Medulla oblongata (tissue), 1 donor: ENCODE results near the gene DGCR6L.
"Not testable (repeated sequence)": the region's sequence is repeated elsewhere in the genome, so short reads cannot be mapped to it uniquely, and the experiment has no call there.

Experiments used
- DNase-seq: peaks from one replicate; pipeline ENCODE4 v3.0.0-alpha.2; 2015; ENCODE audit errors: extremely low spot score

DGCR6L gene

GRCh38 chr22:20308806-20309650, 10.8 kb downstream of the DGCR6L start:
- not testable (repeated sequence) for DNase-seq

- DNase-seq, result not testable (repeated sequence)
Observed at GRCh38 chr22:20307448-20308447, 12.1 kb downstream of the DGCR6L start.

DNA sequence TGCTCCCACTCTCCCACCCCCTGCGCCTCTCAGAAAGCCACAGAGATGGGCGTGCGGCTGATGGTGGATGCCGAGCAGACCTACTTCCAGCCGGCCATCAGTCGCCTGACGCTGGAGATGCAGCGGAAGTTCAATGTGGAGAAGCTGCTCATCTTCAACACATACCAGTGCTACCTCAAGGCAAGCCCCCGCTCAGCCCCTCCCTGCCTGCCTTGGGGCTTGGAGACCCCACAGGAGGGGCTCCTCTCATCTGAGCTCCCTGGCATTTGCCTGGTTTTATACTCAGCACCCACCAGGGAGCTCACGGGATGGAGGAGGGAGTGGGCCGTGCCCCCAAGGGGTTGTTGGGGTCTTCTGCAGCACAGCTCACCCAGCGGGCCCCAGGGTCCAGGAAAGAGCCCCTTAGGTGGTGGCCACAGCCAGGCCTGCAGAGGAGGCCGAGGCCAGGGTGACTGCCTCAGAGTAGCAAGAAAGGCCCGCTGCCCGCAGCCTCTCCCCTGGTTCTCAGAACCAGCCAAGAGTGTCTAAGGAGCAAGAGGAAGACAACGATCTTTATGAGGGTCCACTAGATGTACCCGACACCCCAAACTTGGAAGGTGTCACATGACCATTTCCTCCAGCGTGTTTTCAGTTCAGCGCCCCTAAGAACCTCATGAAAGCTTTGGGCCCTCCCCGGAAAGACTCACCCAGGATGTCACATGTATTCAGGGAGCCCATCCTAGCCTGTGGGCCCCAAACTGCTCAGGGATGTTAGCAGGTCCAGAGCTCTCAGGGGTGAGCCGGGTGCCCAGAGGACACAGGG, 13.0 kb downstream of the DGCR6L start:
- not testable (repeated sequence) for DNase-seq

- no peak for DNase-seq
Observed at GRCh38 chr22:20305894-20306645, 13.8 kb downstream of the DGCR6L start.

DNA sequence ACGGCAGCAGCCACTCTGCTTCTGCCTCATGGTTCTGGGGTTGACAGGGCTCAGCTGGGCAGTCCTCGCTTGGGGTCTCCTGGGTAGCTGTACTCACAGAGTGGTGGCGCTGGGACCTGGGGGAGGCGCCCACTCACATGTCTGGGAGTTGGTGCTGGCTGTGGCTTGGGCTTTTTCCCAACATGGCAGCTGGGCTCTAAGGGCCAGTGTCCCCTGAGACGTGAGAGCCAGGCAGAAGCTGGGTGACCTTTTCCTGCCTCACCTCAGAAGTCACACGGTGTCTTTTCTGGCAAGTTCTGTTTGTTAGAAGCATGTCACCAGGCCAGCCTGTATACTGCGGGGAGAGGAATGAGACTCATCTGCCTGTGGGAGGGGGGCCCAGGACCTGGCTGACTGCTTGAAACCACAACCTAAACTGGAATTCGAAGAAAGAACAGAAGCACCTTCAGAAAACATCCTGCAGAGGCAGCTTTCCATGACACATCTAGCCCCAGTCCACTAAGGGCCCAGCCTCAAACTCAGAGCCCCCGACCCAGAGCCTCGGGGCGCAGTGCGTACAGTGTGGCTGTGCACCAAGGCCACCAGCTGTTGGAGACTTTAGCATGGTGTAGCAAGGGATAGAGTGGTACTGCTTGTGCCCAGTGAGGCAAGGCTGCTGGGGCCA, 14.5 kb downstream of the DGCR6L start:
- DNase-seq, result not testable (repeated sequence)

DNA sequence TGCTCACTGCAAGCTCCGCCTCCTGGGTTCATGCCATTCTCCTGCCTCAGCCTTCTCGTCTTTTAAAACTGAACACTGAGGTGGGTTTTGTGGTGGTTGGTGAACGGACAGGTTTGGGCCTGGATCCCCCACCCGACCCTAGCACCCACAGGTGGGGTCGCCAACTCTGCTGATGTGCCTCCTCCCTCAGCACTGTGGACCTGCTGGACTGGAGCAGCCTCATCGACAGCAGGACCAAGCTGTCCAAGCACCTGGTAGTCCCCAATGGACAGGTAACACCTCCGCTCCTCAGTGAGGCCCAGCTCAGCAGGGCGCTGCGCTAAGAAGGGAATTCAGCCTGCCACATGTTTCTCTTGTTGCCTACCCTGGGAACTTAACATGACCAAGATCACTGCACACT, 15.2 kb downstream of the DGCR6L start:
- no peak for DNase-seq

DNA sequence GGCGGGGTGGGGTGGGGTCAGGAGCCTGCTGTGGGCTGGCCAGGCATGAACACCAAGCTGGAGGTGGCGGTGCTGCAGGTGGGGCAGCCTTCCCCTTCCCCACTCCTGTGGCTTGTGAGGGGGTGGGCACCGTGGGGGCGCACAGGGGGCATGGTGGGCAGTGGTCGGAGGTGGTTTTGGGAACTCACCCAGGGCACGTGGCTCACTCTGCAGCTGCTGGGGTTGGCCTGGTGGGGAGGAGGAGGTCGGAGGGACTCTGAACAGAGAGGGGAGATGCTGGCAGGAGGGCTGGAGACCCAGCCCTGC, 16.7 kb downstream of the DGCR6L start:
- not testable (repeated sequence) for DNase-seq

- no peak for DNase-seq
Observed at GRCh38 chr22:20302438-20303228, 17.2 kb downstream of the DGCR6L start.

GRCh38 chr22:20299746-20300136, 20.1 kb downstream of the DGCR6L start:
- no peak for DNase-seq

- DNase-seq, result peak; percentile 57
Observed at GRCh38 chr22:20298803-20299745, 20.8 kb downstream of the DGCR6L start.

DNA sequence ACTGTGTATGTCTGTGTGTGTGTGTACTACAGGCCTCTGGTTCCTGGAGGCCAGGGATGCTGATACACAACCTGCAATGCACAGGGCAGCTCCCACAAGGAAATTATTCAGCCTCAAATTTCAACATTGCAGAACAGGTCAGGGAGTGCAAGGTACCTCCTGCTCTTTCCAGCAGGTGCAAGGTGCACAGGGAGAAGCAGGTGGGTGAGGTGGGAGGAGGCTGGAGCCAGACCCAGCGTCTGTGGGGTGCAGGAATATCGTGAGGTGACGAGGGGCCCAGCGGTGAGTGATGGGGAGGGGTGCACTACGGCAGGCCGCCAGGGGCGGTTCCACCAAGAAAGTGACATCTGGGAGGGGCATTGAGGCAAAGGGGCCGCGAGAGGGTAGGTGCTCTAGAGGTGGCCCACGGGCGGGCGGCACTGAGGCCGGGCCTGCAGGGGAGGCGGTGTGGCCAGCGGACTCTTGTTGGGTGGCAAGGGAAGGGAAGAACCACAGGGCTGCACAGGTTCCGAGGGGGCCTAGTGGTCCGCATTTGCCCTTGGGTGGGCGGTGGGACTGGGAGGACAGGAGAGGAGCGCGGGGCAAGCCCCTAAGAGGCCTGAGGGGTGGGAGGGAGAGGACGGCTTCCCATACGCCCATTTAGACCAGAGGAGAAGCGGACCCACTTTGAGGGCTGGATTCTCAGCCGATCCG, 21.6 kb downstream of the DGCR6L start:
- no peak for DNase-seq

- DNase-seq, result no peak
Observed at GRCh38 chr22:20297414-20298109, 22.3 kb downstream of the DGCR6L start.

DNA sequence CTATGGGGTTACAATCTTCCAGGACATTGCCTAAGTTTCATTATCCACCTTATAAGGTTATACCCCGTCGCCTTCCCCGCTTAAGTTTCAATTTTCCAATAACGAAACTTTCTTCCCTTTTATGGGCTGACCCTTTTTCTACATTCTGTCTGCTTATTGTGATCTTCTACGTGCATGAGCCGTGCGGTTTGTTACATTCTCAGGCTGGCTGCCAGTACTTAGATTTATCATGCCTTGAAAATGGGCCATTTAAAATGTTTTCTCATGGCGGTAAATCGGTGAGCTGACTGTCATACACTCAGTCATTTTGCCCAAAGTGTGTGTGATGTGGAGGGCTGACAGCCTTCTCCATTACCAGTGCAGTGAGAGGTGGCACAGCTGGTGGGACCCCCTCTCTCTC, 23.3 kb downstream of the DGCR6L start:
- no peak for DNase-seq

GRCh38 chr22:20295262-20296064, 24.4 kb downstream of the DGCR6L start:
- no peak for DNase-seq

DNA sequence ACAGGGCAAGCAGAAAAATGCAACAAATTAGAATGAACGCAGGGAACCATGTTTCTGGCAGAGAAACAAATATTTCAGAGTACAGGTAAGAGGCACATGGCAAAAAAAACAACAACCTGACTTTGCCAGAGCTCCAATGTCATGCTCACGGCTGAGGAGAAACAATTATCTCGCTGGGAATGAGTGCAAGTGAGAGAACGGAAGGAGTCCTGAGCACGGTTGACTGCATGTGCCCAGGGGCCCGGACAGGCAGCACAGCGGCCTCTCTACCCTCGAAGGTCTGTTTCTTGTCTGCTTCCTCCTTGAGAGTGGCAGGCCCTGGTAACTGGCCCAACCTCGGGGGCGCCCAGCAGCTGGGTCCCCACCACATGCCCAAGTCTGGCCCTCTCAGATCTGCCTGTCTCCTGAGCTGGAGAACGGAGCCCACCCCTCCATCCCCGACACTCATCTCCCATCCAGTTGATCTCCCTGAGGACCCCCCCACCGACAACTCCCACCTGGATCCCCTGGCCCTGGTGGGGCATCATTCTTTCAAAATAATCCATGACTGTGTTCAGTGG, 27.1 kb downstream of the DGCR6L start:
- DNase-seq, result no peak

DNA sequence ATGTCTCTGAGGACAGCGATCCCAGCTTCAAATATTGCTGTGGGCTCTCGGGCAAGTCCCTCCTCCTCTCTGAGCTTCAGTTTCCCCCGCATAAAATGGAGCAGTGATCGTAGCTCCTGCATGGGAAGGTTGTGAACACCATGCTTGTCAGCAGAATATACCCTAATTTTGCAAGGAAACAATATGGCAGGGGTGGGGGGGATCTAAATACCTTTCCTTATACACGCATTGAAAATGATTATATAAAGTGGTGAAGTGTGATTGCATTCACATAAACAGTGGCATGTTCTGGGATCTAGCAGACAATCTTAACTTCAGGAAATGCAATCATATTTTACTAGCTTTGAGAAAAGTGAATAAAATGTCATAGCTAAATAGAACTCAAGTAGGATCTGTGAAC, 27.8 kb downstream of the DGCR6L start:
- no peak for DNase-seq
